Measurements from ENCODE around the gene RHOBTB3.
"Not testable (repeated sequence)": the region's sequence is repeated elsewhere in the genome, so short reads cannot be mapped to it uniquely, and the experiment has no call there.

Gene RHOBTB3

DNA sequence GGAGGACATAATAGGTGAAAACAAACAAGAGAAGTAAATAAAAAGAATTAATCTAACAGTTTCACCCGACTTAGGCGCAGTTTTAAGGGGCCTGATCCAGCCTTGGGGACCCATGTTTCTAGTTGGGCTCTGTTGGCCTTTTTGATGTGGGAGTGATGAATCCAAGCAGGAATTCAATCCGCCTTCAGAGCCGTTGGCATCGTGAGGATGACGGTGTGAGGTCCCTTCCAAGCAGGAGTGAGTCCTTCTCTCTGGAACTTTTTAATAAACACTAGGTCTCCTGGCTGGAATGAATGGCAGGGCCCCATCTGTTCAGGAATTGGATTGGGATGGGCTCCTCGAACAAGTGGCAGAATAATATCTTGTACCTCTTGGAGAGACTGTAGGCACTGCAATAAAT is 22.3 kb upstream of the RHOBTB3 start:
- Mint-ChIP-seq H3K9me3 (no peaks in the 10 kb centered on the region), H3K4me1 (peaks cover 7% of the 10 kb centered on the region), H3K36me3 (ENCODE audit: low read depth) (no peaks in the 10 kb centered on the region), H3K4me3 (no peak overlapping the region), H3K27ac (no peak overlapping the region), H3K27me3 (peaks cover 3% of the 10 kb centered on the region)
- ATAC-seq, result no peak
- no peak for DNase-seq

GRCh38 chr5:95709967-95710650 is 21.0 kb upstream of the RHOBTB3 start:
- peaks cover 8% of the 10 kb centered on the region for H3K4me1 Mint-ChIP-seq
- DNase-seq, result no peak
- no peaks in the 10 kb centered on the region for H3K9me3 Mint-ChIP-seq
- H3K36me3 Mint-ChIP-seq (ENCODE audit: low read depth), result no peaks in the 10 kb centered on the region
- H3K4me3 Mint-ChIP-seq, result no peak overlapping the region
- H3K27me3 Mint-ChIP-seq, result peaks cover 3% of the 10 kb centered on the region
- H3K27ac Mint-ChIP-seq, result no peak overlapping the region
- no peak for ATAC-seq

- not testable (repeated sequence) for H3K27ac Mint-ChIP-seq; H3K4me3 Mint-ChIP-seq; H3K27me3 Mint-ChIP-seq; ATAC-seq; DNase-seq; H3K9me3 Mint-ChIP-seq; H3K36me3 Mint-ChIP-seq (ENCODE audit: low read depth)
- peaks cover 15% of the 10 kb centered on the region for H3K4me1 Mint-ChIP-seq
These were observed 20.3 kb upstream of the RHOBTB3 start for GRCh38 chr5:95710651-95711500.

DNA sequence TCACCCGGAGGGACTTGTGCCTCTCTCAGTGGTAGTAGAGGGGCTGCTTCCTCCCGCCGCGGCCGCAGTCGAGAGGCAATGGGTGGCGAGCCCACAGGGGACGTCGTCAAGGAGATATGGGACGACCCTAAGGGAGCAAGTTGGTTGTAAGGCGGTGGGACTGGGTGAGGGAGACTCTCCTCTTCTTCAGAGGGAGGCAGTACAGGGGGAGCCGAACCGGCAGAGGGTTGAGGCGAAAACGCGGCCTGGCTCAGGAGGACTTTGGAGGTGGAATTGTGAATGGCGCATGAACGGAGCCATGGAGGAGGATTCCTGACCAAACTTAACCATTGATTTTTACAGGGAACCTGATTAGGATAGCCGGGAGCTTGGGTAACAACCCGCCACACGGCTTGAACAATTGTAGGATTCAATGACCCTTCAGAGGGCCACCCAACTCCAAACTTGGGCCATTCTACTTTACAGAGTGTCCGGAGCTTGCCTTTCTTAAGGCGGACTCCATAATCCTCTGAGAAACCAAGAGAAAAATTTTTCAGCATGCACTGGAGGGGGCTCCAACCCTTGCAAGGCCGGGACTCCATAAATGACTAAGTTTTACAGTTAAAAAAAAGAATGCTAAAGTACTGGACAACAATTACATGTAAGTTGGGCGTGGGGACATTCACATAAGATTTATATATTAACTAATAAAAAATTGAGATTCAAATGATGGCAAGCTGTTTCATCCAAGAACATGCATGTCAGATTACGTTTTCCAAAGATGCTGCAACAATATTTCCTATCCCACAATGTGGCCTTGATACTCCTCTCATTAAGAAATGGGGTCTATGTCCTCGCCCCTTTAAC is 19.4 kb upstream of the RHOBTB3 start:
- no peak for DNase-seq
- peaks cover 4% of the 10 kb centered on the region for H3K9me3 Mint-ChIP-seq
- no peaks in the 10 kb centered on the region for H3K36me3 Mint-ChIP-seq (ENCODE audit: low read depth)
- H3K4me3 Mint-ChIP-seq, result no peak overlapping the region
- no peak for ATAC-seq
- peaks cover 3% of the 10 kb centered on the region for H3K27me3 Mint-ChIP-seq
- H3K27ac Mint-ChIP-seq, result no peak overlapping the region
- peaks cover 22% of the 10 kb centered on the region for H3K4me1 Mint-ChIP-seq

DNA sequence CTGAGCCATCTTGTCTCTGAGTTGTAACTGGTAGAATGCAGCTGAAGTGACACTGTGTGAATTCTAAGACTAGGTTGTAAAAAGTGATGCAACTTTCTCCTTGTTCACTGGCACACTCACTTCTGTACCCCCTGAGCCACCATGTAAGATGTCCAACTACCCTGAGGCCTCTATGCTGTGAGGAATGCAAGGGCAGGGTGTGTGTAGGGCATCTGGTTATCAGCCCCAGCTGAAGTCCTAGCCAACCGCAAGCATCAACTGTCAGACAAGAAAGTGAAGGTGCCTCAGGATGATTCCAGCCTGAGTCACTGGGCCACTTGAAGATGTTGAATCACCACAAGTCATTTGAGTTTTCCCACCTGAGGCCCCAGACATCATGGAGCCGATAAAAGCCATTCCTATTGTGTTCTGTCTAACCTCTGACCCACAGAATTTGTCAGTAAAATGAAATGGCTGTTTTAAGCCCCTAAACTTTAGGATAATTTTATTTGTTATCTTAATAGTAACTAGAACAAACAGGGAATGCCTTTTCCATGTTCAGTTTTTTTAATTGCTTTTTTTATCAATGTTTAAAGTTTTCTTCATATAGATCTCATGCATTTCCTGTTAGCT is 18.7 kb upstream of the RHOBTB3 start:
- H3K27me3 Mint-ChIP-seq, result peaks cover 3% of the 10 kb centered on the region
- no peaks in the 10 kb centered on the region for H3K36me3 Mint-ChIP-seq (ENCODE audit: low read depth)
- DNase-seq (peak; percentile 37), ATAC-seq (peak; percentile 96)
- peaks cover 22% of the 10 kb centered on the region for H3K4me1 Mint-ChIP-seq
- no peak overlapping the region for H3K27ac Mint-ChIP-seq
- H3K9me3 Mint-ChIP-seq, result peaks cover 4% of the 10 kb centered on the region
- H3K4me3 Mint-ChIP-seq, result no peak overlapping the region

- not testable (repeated sequence) for H3K4me3 Mint-ChIP-seq; H3K36me3 Mint-ChIP-seq (ENCODE audit: low read depth); H3K27me3 Mint-ChIP-seq; ATAC-seq; H3K27ac Mint-ChIP-seq; DNase-seq; H3K9me3 Mint-ChIP-seq
- peaks cover 22% of the 10 kb centered on the region for H3K4me1 Mint-ChIP-seq
These were observed 17.9 kb upstream of the RHOBTB3 start for GRCh38 chr5:95713246-95713645.

DNA sequence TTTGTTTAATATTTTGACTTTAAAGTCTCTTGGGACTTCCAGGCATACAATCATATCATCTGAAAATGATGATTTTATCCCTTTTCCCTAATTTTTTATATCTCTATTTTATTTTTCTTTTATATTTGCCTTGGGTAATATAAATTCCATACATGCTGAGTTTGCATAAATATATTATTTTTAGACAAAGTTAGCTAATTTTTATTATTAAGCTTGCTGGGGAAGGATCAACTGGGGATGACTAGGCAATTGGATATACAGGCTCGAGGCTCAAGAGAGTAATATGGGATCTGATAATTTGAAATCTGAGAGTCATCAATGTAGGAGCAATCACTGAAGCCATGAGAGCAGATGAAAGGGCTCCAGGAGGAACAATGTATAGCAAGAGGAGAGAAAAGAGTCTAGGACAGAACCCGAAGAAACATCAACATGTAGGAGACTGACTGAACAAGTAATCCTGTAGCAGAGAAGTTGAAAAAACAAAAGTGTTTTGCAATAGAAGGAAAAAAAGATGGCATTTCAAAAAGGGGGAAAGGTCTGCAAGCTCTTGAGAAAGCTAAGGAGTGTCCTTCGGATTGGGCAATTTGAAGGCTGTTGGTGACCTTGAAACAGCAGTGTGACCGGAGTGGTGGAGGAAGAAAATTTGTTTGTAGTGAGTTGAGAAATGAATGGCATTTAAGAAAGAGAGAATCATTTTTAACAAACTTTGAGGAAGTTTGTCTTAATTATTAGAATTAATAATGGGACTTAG is 17.0 kb upstream of the RHOBTB3 start:
- Mint-ChIP-seq H3K27ac (no peak overlapping the region), H3K4me3 (no peak overlapping the region), H3K36me3 (ENCODE audit: low read depth) (no peaks in the 10 kb centered on the region), H3K9me3 (peaks cover 4% of the 10 kb centered on the region), H3K4me1 (peaks cover 22% of the 10 kb centered on the region), H3K27me3 (peaks cover 3% of the 10 kb centered on the region)
- ATAC-seq (no peak), DNase-seq (no peak)

DNA sequence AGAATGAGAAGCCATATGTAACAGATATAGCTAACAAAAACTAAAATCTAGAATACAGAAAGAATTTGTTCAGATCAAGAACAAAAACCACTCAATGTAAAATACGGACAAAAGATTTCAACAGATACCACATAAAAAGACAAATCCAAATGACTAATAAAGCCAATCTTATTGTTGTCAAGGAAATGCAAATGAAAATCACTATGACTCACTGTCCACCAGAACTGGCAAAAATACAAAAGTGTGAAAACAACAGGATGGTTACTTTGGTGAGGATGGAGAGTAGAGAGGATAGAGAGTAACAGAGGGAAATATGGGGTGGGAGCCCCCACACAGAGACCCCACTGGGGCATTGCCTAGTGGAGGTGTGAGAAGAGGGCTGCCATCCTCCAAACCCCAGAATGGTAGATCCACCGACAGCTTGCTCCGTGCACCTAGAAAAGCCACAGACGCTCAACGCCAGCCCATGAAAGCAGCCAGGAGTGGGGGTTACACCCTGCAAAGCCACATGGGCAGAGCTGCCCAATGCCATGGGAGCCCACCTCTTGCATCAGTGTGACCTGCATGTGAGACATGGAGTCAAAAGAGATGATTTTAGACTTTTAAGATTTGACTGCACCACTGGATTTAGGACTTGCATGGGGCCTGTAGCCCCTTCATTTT is 15.2 kb upstream of the RHOBTB3 start:
- peaks cover 24% of the 10 kb centered on the region for H3K4me1 Mint-ChIP-seq
- peaks cover 4% of the 10 kb centered on the region for H3K9me3 Mint-ChIP-seq
- peak overlapping the region; percentile 44 for H3K27ac Mint-ChIP-seq
- H3K4me3 Mint-ChIP-seq, result no peak overlapping the region
- peaks cover 3% of the 10 kb centered on the region for H3K27me3 Mint-ChIP-seq
- no peaks in the 10 kb centered on the region for H3K36me3 Mint-ChIP-seq (ENCODE audit: low read depth)
- ATAC-seq (no peak), DNase-seq (no peak)

DNA sequence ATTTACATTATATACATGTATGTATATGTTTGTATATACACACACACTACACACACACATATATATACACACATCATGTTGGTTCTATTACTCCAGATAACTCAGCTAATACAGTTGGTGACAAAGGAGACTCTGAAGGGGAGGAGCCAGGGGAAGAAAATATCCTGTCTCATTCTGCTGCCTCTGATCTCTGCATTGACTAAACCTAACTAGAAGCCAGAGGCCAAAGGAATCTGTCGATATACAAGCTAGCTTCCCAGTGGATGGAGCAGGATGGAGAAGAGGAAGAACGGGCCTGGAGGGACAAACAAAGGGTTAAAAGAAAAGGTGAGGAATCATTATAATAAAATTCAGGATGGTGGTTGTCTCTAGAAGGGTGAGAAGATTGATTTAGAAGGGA is 13.7 kb upstream of the RHOBTB3 start:
- ATAC-seq (no peak), DNase-seq (no peak)
- Mint-ChIP-seq H3K36me3 (ENCODE audit: low read depth) (no peaks in the 10 kb centered on the region), H3K4me3 (no peak overlapping the region), H3K9me3 (peaks cover 4% of the 10 kb centered on the region), H3K27me3 (no peaks in the 10 kb centered on the region), H3K27ac (no peak overlapping the region), H3K4me1 (peaks cover 21% of the 10 kb centered on the region)

DNA sequence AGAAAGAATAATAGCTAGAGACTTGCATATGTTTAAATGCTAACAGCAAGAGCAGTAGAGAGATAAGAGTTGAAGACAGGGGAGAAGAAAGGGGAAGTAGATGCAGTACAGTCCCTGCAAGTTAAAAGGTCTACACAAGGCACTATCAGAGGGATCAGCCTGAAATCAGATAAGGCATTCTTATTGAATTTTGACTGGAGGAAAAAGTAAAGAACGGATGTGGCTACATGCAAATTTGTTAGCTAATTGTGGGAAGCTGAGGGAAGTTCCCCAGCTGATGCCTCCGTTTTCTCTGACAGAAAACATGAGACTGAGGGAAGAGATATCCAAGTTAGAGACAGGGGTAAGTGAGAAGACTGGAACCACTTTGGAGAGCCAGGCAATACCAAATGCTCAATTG is 12.9 kb upstream of the RHOBTB3 start:
- peaks cover 4% of the 10 kb centered on the region for H3K9me3 Mint-ChIP-seq
- DNase-seq, result no peak
- ATAC-seq, result peak; percentile 86
- H3K27me3 Mint-ChIP-seq, result no peaks in the 10 kb centered on the region
- no peaks in the 10 kb centered on the region for H3K36me3 Mint-ChIP-seq (ENCODE audit: low read depth)
- H3K4me3 Mint-ChIP-seq, result no peak overlapping the region
- H3K4me1 Mint-ChIP-seq, result peaks cover 17% of the 10 kb centered on the region
- no peak overlapping the region for H3K27ac Mint-ChIP-seq

GRCh38 chr5:95718738-95719137 is 12.4 kb upstream of the RHOBTB3 start:
- no peak for DNase-seq
- H3K36me3 Mint-ChIP-seq (ENCODE audit: low read depth), result no peaks in the 10 kb centered on the region
- no peak overlapping the region for H3K27ac Mint-ChIP-seq
- peaks cover 19% of the 10 kb centered on the region for H3K4me1 Mint-ChIP-seq
- no peaks in the 10 kb centered on the region for H3K27me3 Mint-ChIP-seq
- ATAC-seq, result no peak
- peaks cover 4% of the 10 kb centered on the region for H3K9me3 Mint-ChIP-seq
- H3K4me3 Mint-ChIP-seq, result no peak overlapping the region

- no peak overlapping the region for H3K4me3 Mint-ChIP-seq
- peaks cover 17% of the 10 kb centered on the region for H3K4me1 Mint-ChIP-seq
- H3K9me3 Mint-ChIP-seq, result peaks cover 4% of the 10 kb centered on the region
- no peaks in the 10 kb centered on the region for H3K27me3 Mint-ChIP-seq
- ATAC-seq (no peak), DNase-seq (no peak)
- no peaks in the 10 kb centered on the region for H3K36me3 Mint-ChIP-seq (ENCODE audit: low read depth)
- H3K27ac Mint-ChIP-seq, result no peak overlapping the region
These were observed 10.9 kb upstream of the RHOBTB3 start for GRCh38 chr5:95720094-95720786.

Data from activated naive CD8-positive, alpha-beta T cell treated with anti-CD3 and anti-CD28 coated beads, Interleukin-2, amount 50 U/mL, for 24 hours (primary cell).